ENCODE measurements around the gene ANKRD6.
A peak's percentile ranks its signal among the peaks of the same experiment; 100 is the strongest.

Gene ANKRD6

GRCh38 chr6:89412071-89413005, 20.6 kb upstream of the ANKRD6 start, which contains the start of gene RRAGD:
Gene RRAGD (minus strand): TSS chr6:89412273. CDS start chr6:89411993, 280 bp downstream.
- peak in 1 of 2 donors; percentile 27 for DNase-seq (ENCODE audit: low read depth in 2 of 2, low spot score in 1 of 2)

- DNase-seq (ENCODE audit: low read depth in 2 of 2, low spot score in 1 of 2) = no peak
Measured at GRCh38 chr6:89413006-89413400, 19.9 kb upstream of the ANKRD6 start.

- no peak for DNase-seq (ENCODE audit: low read depth in 2 of 2, low spot score in 1 of 2)
Measured at GRCh38 chr6:89414215-89414614, 18.7 kb upstream of the ANKRD6 start.

- DNase-seq (ENCODE audit: low read depth in 2 of 2, low spot score in 1 of 2) = no peak
Measured at GRCh38 chr6:89415185-89415584, 17.8 kb upstream of the ANKRD6 start.

GRCh38 chr6:89416796-89417195, 16.2 kb upstream of the ANKRD6 start:
- no peak for DNase-seq (ENCODE audit: low read depth in 2 of 2, low spot score in 1 of 2)

- no peak for DNase-seq (ENCODE audit: low read depth in 2 of 2, low spot score in 1 of 2)
Measured at GRCh38 chr6:89430201-89430962, 2.6 kb upstream of the ANKRD6 start.

GRCh38 chr6:89433252-89434149, 549 bp downstream of the ANKRD6 start:
- no peak for DNase-seq (ENCODE audit: low read depth in 2 of 2, low spot score in 1 of 2)

GRCh38 chr6:89434150-89434499, 1.2 kb downstream of the ANKRD6 start:
- DNase-seq (ENCODE audit: low read depth in 2 of 2, low spot score in 1 of 2) = no peak

GRCh38 chr6:89434954-89435353, 2.0 kb downstream of the ANKRD6 start:
- no peak for DNase-seq (ENCODE audit: low read depth in 2 of 2, low spot score in 1 of 2)

GRCh38 chr6:89436226-89436625, 3.3 kb downstream of the ANKRD6 start:
- DNase-seq (ENCODE audit: low read depth in 2 of 2, low spot score in 1 of 2) = no peak

- DNase-seq (ENCODE audit: low read depth in 2 of 2, low spot score in 1 of 2) = no peak
Measured at GRCh38 chr6:89438248-89438647, 5.3 kb downstream of the ANKRD6 start.

- no peak for DNase-seq (ENCODE audit: low read depth in 2 of 2, low spot score in 1 of 2)
Measured at GRCh38 chr6:89439014-89439413, 6.1 kb downstream of the ANKRD6 start.

- no peak for DNase-seq (ENCODE audit: low read depth in 2 of 2, low spot score in 1 of 2)
Measured at GRCh38 chr6:89440200-89440599, 7.2 kb downstream of the ANKRD6 start.

GRCh38 chr6:89443658-89444057, 10.7 kb downstream of the ANKRD6 start:
- no peak for DNase-seq (ENCODE audit: low read depth in 2 of 2, low spot score in 1 of 2)

- DNase-seq (ENCODE audit: low read depth in 2 of 2, low spot score in 1 of 2) = no peak
Measured at GRCh38 chr6:89449193-89449592, 16.2 kb downstream of the ANKRD6 start.

GRCh38 chr6:89452281-89452680, 19.3 kb downstream of the ANKRD6 start:
- no peak for DNase-seq (ENCODE audit: low read depth in 2 of 2, low spot score in 1 of 2)

- no peak for DNase-seq (ENCODE audit: low read depth in 2 of 2, low spot score in 1 of 2)
Measured at GRCh38 chr6:89454300-89454699, 21.3 kb downstream of the ANKRD6 start.

- no peak for DNase-seq (ENCODE audit: low read depth in 2 of 2, low spot score in 1 of 2)
Measured at GRCh38 chr6:89458704-89459103, 25.8 kb downstream of the ANKRD6 start.

GRCh38 chr6:89459501-89459900, 26.5 kb downstream of the ANKRD6 start:
- no peak for DNase-seq (ENCODE audit: low read depth in 2 of 2, low spot score in 1 of 2)

GRCh38 chr6:89460713-89461112, 27.8 kb downstream of the ANKRD6 start:
- no peak for DNase-seq (ENCODE audit: low read depth in 2 of 2, low spot score in 1 of 2)

GRCh38 chr6:89462503-89462902, 29.6 kb downstream of the ANKRD6 start:
- DNase-seq (ENCODE audit: low read depth in 2 of 2, low spot score in 1 of 2) = no peak

All from stimulated activated CD8-positive, alpha-beta memory T cell treated with anti-CD3 and anti-CD28 coated beads, Interleukin-4, amount 100 ng/mL, for 4 hours (primary cell).